Effector memory CD4-positive, alpha-beta T cell (primary cell): ENCODE data around the gene VWA5B2.

Experiments
- DNase-seq, 3 donors: peaks; one replicate each; pipeline ENCODE4 v3.0.0-alpha.2; 2020
- H3K27ac ChIP-seq: 2 replicates; pipeline ENCODE4 v1.7.0; 2013; ENCODE audit warnings: mild to moderate bottlenecking, low read length, moderate library complexity; ENCODE audit not compliant: insufficient read depth, poor library complexity, severe bottlenecking
- H3K27me3 ChIP-seq: replicated peaks from 2 replicates; pipeline ENCODE4 v1.7.0; 2013; ENCODE audit warnings: mild to moderate bottlenecking, low read length; ENCODE audit not compliant: insufficient read depth, control insufficient read depth, poor library complexity, severe bottlenecking
- H3K36me3 ChIP-seq: 2 replicates; pipeline ENCODE4 v1.7.0; 2013; ENCODE audit warnings: mild to moderate bottlenecking, low read length, moderate library complexity; ENCODE audit not compliant: control insufficient read depth, insufficient read depth
- H3K4me1 ChIP-seq: 2 replicates; pipeline ENCODE4 v1.7.0; 2013; ENCODE audit warnings: low read length, mild to moderate bottlenecking; ENCODE audit not compliant: control insufficient read depth, insufficient read depth, poor library complexity, severe bottlenecking
- H3K4me3 ChIP-seq: 2 replicates; pipeline ENCODE4 v1.7.0; 2013; ENCODE audit warnings: low read length, low read depth, mild to moderate bottlenecking; ENCODE audit not compliant: insufficient read depth, poor library complexity, severe bottlenecking
- H3K9me3 ChIP-seq: 2 replicates; pipeline ENCODE4 v1.7.0; 2013; ENCODE audit warnings: mild to moderate bottlenecking, low read length, moderate library complexity; ENCODE audit not compliant: control insufficient read depth

The VWA5B2 gene

GRCh38 chr3:184234224-184234623 lies 4.8 kb downstream of the VWA5B2 start:
- Histone ChIP-seq H3K9me3 (no peaks in the 10 kb centered on the region), H3K27ac (no peak overlapping the region), H3K36me3 (no peaks in the 10 kb centered on the region), H3K4me3 (no peak overlapping the region), H3K27me3 (peaks cover 36% of the 10 kb centered on the region), H3K4me1 (peaks cover 15% of the 10 kb centered on the region)
- no peak for DNase-seq

GRCh38 chr3:184234671-184235380 lies 5.4 kb downstream of the VWA5B2 start:
- peaks cover 10% of the 10 kb centered on the region for H3K4me1 ChIP-seq
- DNase-seq: no peak
- no peaks in the 10 kb centered on the region for H3K9me3 ChIP-seq
- H3K36me3 ChIP-seq: no peaks in the 10 kb centered on the region
- H3K4me3 ChIP-seq: no peak overlapping the region
- H3K27me3 ChIP-seq: peaks cover 32% of the 10 kb centered on the region
- H3K27ac ChIP-seq: no peak overlapping the region

GRCh38 chr3:184235381-184236032 lies 6.1 kb downstream of the VWA5B2 start:
- H3K4me3 ChIP-seq: no peak overlapping the region
- DNase-seq: no peak
- peaks cover 4% of the 10 kb centered on the region for H3K4me1 ChIP-seq

GRCh38 chr3:184236033-184236410 lies 6.6 kb downstream of the VWA5B2 start:
- no peak for DNase-seq
- no peaks in the 10 kb centered on the region for H3K9me3 ChIP-seq
- no peak overlapping the region for H3K4me3 ChIP-seq
- no peak overlapping the region for H3K27ac ChIP-seq
- H3K4me1 ChIP-seq: peaks cover under 1% of the 10 kb centered on the region
- no peaks in the 10 kb centered on the region for H3K36me3 ChIP-seq
- peaks cover 20% of the 10 kb centered on the region for H3K27me3 ChIP-seq

More at GRCh38 chr3:184235381-184236032, 6.1 kb downstream of the VWA5B2 start:
- Histone ChIP-seq H3K27ac (no peak overlapping the region), H3K36me3 (no peaks in the 10 kb centered on the region), H3K27me3 (peaks cover 25% of the 10 kb centered on the region), H3K9me3 (no peaks in the 10 kb centered on the region)

GRCh38 chr3:184236636-184237035 lies 7.3 kb downstream of the VWA5B2 start:
- no peaks in the 10 kb centered on the region for H3K4me1 ChIP-seq
- no peak overlapping the region for H3K4me3 ChIP-seq

GRCh38 chr3:184237211-184237610 lies 7.8 kb downstream of the VWA5B2 start:
- no peak for DNase-seq
- Histone ChIP-seq H3K4me1 (no peaks in the 10 kb centered on the region), H3K27ac (no peak overlapping the region), H3K36me3 (peaks cover 5% of the 10 kb centered on the region), H3K9me3 (no peaks in the 10 kb centered on the region), H3K4me3 (no peak overlapping the region), H3K27me3 (peaks cover 9% of the 10 kb centered on the region)

More at GRCh38 chr3:184236636-184237035, 7.3 kb downstream of the VWA5B2 start:
- DNase-seq: no peak
- no peak overlapping the region for H3K27ac ChIP-seq
- H3K27me3 ChIP-seq: peaks cover 14% of the 10 kb centered on the region
- H3K9me3 ChIP-seq: no peaks in the 10 kb centered on the region
- no peaks in the 10 kb centered on the region for H3K36me3 ChIP-seq

GRCh38 chr3:184237807-184238206 lies 8.4 kb downstream of the VWA5B2 start:
- no peak overlapping the region for H3K27ac ChIP-seq
- no peak overlapping the region for H3K4me3 ChIP-seq
- peaks cover 11% of the 10 kb centered on the region for H3K36me3 ChIP-seq
- H3K4me1 ChIP-seq: no peaks in the 10 kb centered on the region
- no peak for DNase-seq
- peaks cover 4% of the 10 kb centered on the region for H3K27me3 ChIP-seq
- H3K9me3 ChIP-seq: no peaks in the 10 kb centered on the region

- Histone ChIP-seq H3K4me1 (no peaks in the 10 kb centered on the region), H3K36me3 (peaks cover 16% of the 10 kb centered on the region), H3K9me3 (no peaks in the 10 kb centered on the region), H3K4me3 (no peak overlapping the region), H3K27ac (no peak overlapping the region), H3K27me3 (peaks cover 3% of the 10 kb centered on the region)
- no peak for DNase-seq
Observed at GRCh38 chr3:184238246-184238818, 8.9 kb downstream of the VWA5B2 start.

- DNase-seq: no peak
- H3K27me3 ChIP-seq: no peaks in the 10 kb centered on the region
- no peak overlapping the region for H3K4me3 ChIP-seq
Observed at GRCh38 chr3:184239221-184239620, 9.8 kb downstream of the VWA5B2 start.

GRCh38 chr3:184239708-184240107 lies 10.3 kb downstream of the VWA5B2 start:
- DNase-seq: no peak

More at GRCh38 chr3:184239221-184239620, 9.8 kb downstream of the VWA5B2 start:
- Histone ChIP-seq H3K27ac (no peak overlapping the region), H3K9me3 (no peaks in the 10 kb centered on the region), H3K36me3 (peaks cover 25% of the 10 kb centered on the region), H3K4me1 (no peaks in the 10 kb centered on the region)

More at GRCh38 chr3:184239708-184240107, 10.3 kb downstream of the VWA5B2 start:
- Histone ChIP-seq H3K4me1 (no peaks in the 10 kb centered on the region), H3K36me3 (peaks cover 30% of the 10 kb centered on the region), H3K4me3 (no peak overlapping the region), H3K9me3 (no peaks in the 10 kb centered on the region), H3K27me3 (no peaks in the 10 kb centered on the region), H3K27ac (no peak overlapping the region)
